H1 (cell line): ENCODE results near the gene FOXP2. TPM values are rescaled to one million over a fixed set of nuclear protein-coding genes. Genes with fewer than 3 reads are reported as not detected.

Experiments used
- CTCF ChIA-PET: fragments of 300-600 bp; sonication (Branson Sonifier 250); formaldehyde crosslinking; loops from one replicate; lab custom pipeline; 2021; ENCODE audit not compliant: partially characterized antibody; lab: Charles Lee
- POLR2A ChIA-PET: fragments of 300-600 bp; sonication (Branson Sonifier 250); formaldehyde crosslinking; loops from one replicate; lab custom pipeline; 2021; ENCODE audit warnings: inconsistent platforms; ENCODE audit not compliant: partially characterized antibody; lab: Charles Lee
- DNase-seq, 2 experiments: peaks; one replicate each; pipeline versions ENCODE4 v3.0.0 to v3.0.0-alpha.2; 2010 to 2022; ENCODE audit warnings: low spot score in 2 of 2, low read depth in 1 of 2, mixed read lengths in 1 of 2
- FAIRE-seq: peaks from 2 replicates; lab custom pipeline; 2011; peaks lifted over from hg19 to GRCh38; lab: Jason Lieb, UNC
- H2AFZ ChIP-seq: 2 replicates; pipeline ENCODE4 v1.8.1; 2012; ENCODE audit warnings: low read length, inconsistent platforms
- H2AK5ac ChIP-seq: 2 replicates; pipeline ENCODE4 v1.6.1; 2013; ENCODE audit warnings: low read depth, low read length
- H2BK120ac ChIP-seq: replicated peaks from 2 replicates; pipeline ENCODE3; 2013; ENCODE audit warnings: low read depth, low read length, inconsistent platforms
- H2BK12ac ChIP-seq: 2 replicates; pipeline ENCODE4 v1.6.1; 2013; ENCODE audit warnings: low read depth, low read length
- H2BK15ac ChIP-seq: 2 replicates; pipeline ENCODE4 v1.6.1; 2013; ENCODE audit warnings: low read length
- H2BK20ac ChIP-seq: 2 replicates; pipeline ENCODE4 v1.6.1; 2013; ENCODE audit warnings: low read length
- H2BK5ac ChIP-seq: 2 replicates; pipeline ENCODE4 v1.6.1; 2013; ENCODE audit warnings: low read depth, low read length
- H3K14ac ChIP-seq: 2 replicates; pipeline ENCODE4 v1.6.1; 2013; ENCODE audit warnings: inconsistent platforms; ENCODE audit not compliant: insufficient read length
- H3K18ac ChIP-seq: 2 replicates; pipeline ENCODE4 v1.6.1; 2013; ENCODE audit warnings: low read length; ENCODE audit errors: extremely low read depth
- H3K23ac ChIP-seq: 2 replicates; pipeline ENCODE4 v1.6.1; 2013; ENCODE audit warnings: inconsistent platforms; ENCODE audit not compliant: insufficient read length
- H3K23me2 ChIP-seq: 2 replicates; pipeline ENCODE4 v1.6.1; 2013; ENCODE audit warnings: low read depth, low read length
- H3K27ac ChIP-seq: 2 replicates; pipeline ENCODE4 v1.6.1; 2011; ENCODE audit warnings: low read depth, low read length, inconsistent platforms
- H3K27me3 ChIP-seq, 4 experiments: replicated peaks in 1 of 4; 1 replicate in 1 of 4; 2 replicates in 3 of 4; pipeline versions ENCODE4 v1.6.1 to v1.8.1; 2011 to 2013; ENCODE audit warnings: low read length in 3 of 4, mild to moderate bottlenecking in 3 of 4, inconsistent platforms in 2 of 4, mixed read lengths in 2 of 4, moderate library complexity in 1 of 4; ENCODE audit not compliant: control insufficient read depth in 3 of 4, insufficient read depth in 3 of 4; ENCODE audit errors: extremely low read depth in 1 of 4
- H3K36me3 ChIP-seq, 4 experiments: 2 replicates each; pipeline versions ENCODE4 v1.6.1 to v1.8.1; 2011 to 2013; ENCODE audit warnings: mild to moderate bottlenecking in 4 of 4, low read length in 3 of 4, moderate library complexity in 2 of 4, control low read depth in 1 of 4, inconsistent platforms in 1 of 4; ENCODE audit not compliant: insufficient read depth in 4 of 4, control insufficient read depth in 2 of 4
- H3K4ac ChIP-seq: replicated peaks from 2 replicates; pipeline ENCODE3; 2013; ENCODE audit warnings: low read length, low read depth, mixed read lengths, inconsistent platforms; ENCODE audit not compliant: insufficient read length
- H3K4me1 ChIP-seq, 4 experiments: replicated peaks in 1 of 4; 1 replicate in 1 of 4; 2 replicates in 3 of 4; pipeline versions ENCODE4 v1.6.1 to v1.8.1; 2011 to 2013; ENCODE audit warnings: low read length in 3 of 4, inconsistent platforms in 2 of 4, mixed read lengths in 1 of 4; ENCODE audit not compliant: insufficient read depth in 4 of 4, control insufficient read depth in 3 of 4
- H3K4me2 ChIP-seq, 2 experiments: 2 replicates each; pipeline versions ENCODE4 v1.6.1 to v1.8.1; 2011 to 2013; ENCODE audit warnings: low read depth in 2 of 2, low read length in 2 of 2, control low read depth in 1 of 2, inconsistent platforms in 1 of 2, mild to moderate bottlenecking in 1 of 2; ENCODE audit not compliant: insufficient read depth in 1 of 2
- H3K4me3 ChIP-seq, 4 experiments: fragments of 200-600, 300-600 bp in 1 of 4; sonication (generic), shearing (Covaris generic), sonication (Bioruptor Twin) in 1 of 4; 2 replicates each; pipeline versions ENCODE4 v1.5.1 to v1.8.1; 2011 to 2016; ENCODE audit warnings: low read length in 4 of 4, low read depth in 3 of 4, control low read depth in 2 of 4, inconsistent platforms in 2 of 4, mild to moderate bottlenecking in 2 of 4, mixed read lengths in 1 of 4, moderate library complexity in 1 of 4; ENCODE audit not compliant: insufficient read depth in 2 of 4; ENCODE audit errors: extremely low read depth in 1 of 4
- H3K56ac ChIP-seq: replicated peaks from 2 replicates; pipeline ENCODE3; 2013; ENCODE audit warnings: low read depth, mild to moderate bottlenecking, mixed read lengths, low read length, inconsistent platforms; ENCODE audit not compliant: insufficient read length
- H3K79me1 ChIP-seq: 2 replicates; pipeline ENCODE4 v1.6.1; 2013; ENCODE audit warnings: low read depth, low read length, control low read depth
- H3K79me2 ChIP-seq, 2 experiments: 2 replicates each; pipeline versions ENCODE4 v1.6.1 to v1.8.1; 2012 to 2013; ENCODE audit warnings: low read length in 2 of 2, mild to moderate bottlenecking in 2 of 2, inconsistent platforms in 1 of 2; ENCODE audit not compliant: insufficient read depth in 2 of 2, control insufficient read depth in 1 of 2
- H3K9ac ChIP-seq, 4 experiments: replicated peaks in 1 of 4; 1 replicate in 1 of 4; 2 replicates in 3 of 4; pipeline versions ENCODE4 v1.6.1 to v1.8.1; 2011 to 2013; ENCODE audit warnings: low read depth in 3 of 4, low read length in 3 of 4, control low read depth in 2 of 4, mild to moderate bottlenecking in 2 of 4, moderate library complexity in 2 of 4, inconsistent platforms in 1 of 4; ENCODE audit errors: extremely low read depth in 1 of 4
- H3K9me3 ChIP-seq, 2 experiments: 2 replicates each; pipeline versions ENCODE4 v1.6.1 to v1.8.1; 2012 to 2013; ENCODE audit warnings: mild to moderate bottlenecking in 2 of 2, moderate library complexity in 2 of 2, control low read depth in 1 of 2, inconsistent platforms in 1 of 2, low read depth in 1 of 2, low read length in 1 of 2, mixed read lengths in 1 of 2; ENCODE audit not compliant: insufficient read depth in 2 of 2
- H4K20me1 ChIP-seq, 2 experiments: replicated peaks in 1 of 2; 2 replicates each; pipeline versions ENCODE3 to v1.8.1; 2011 to 2013; ENCODE audit warnings: inconsistent platforms in 2 of 2, low read length in 2 of 2, mild to moderate bottlenecking in 1 of 2; ENCODE audit not compliant: insufficient read depth in 2 of 2, control insufficient read depth in 1 of 2
- H4K5ac ChIP-seq: 2 replicates; pipeline ENCODE4 v1.6.1; 2013; ENCODE audit warnings: low read length, low read depth, mixed read lengths, inconsistent platforms; ENCODE audit not compliant: insufficient read length
- H4K8ac ChIP-seq: 2 replicates; pipeline ENCODE4 v1.8.0; 2013; ENCODE audit warnings: mild to moderate bottlenecking, moderate library complexity, low read length, inconsistent platforms; ENCODE audit not compliant: insufficient read depth; ENCODE audit errors: extremely low read depth
- H4K91ac ChIP-seq: replicated peaks from 2 replicates; pipeline ENCODE3; 2013; ENCODE audit warnings: low read length, mixed read lengths, inconsistent platforms; ENCODE audit not compliant: insufficient read length
- RAD21 ChIP-seq, 2 experiments: IDR thresholded peaks in 1 of 2; conservative IDR thresholded peaks in 1 of 2; 2 replicates each; pipeline ENCODE4 v1.6.1; 2011; ENCODE audit warnings: low read depth in 2 of 2, low read length in 2 of 2, improper control_type of control experiment in 1 of 2, inconsistent platforms in 1 of 2, mild to moderate bottlenecking in 1 of 2, moderate library complexity in 1 of 2
- SRF ChIP-seq: IDR thresholded peaks from 2 replicates; pipeline ENCODE4 v1.6.1; 2011; ENCODE audit warnings: mild to moderate bottlenecking, low read depth, low read length, moderate library complexity
- WGBS, 2 experiments: shearing (Covaris generic) in 1 of 2; methylation state at CpG; one replicate each; pipeline versions ENCODE4 v1.1.6 to v1.1.7; 2013 to 2015; ENCODE audit warnings: low lambda C conversion rate in 2 of 2, mixed read lengths in 2 of 2, inconsistent platforms in 1 of 2, low coverage in 1 of 2, missing lambda C conversion rate in 1 of 2; ENCODE audit not compliant: insufficient replicate concordance in 2 of 2, insufficient coverage in 1 of 2, insufficient read length in 1 of 2; ENCODE audit errors: extremely low coverage in 1 of 2, missing lambda C conversion rate in 1 of 2; 5-methylcytosine and 5-hydroxymethylcytosine counted together
- polyA plus RNA-seq, 7 experiments: library from polyadenylated mRNA; depleted of rRNA in 3 of 7; stranded (reverse) in 5 of 7; unstranded in 2 of 7; fragments of >200 nt in 5 of 7; fragments of 200-250 nt in 2 of 7; gene quantifications; 1 replicate in 5 of 7; 2 replicates in 1 of 7; 4 replicates in 1 of 7; pipeline versions ENCODE4 v1.2.1 to v1.2.3, GENCODE V29; 2011 to 2013; ENCODE audit warnings: missing spikeins in 2 of 7, mixed read lengths in 2 of 7
- total RNA-seq: library from RNA; stranded (reverse); fragmentation: NEBNext Ultra II Directional; extraction: Animal tissue kit (Norgen Biotek cat#: 25700); gene quantifications from 2 replicates; pipeline ENCODE4 v1.2.1, GENCODE V29; 2021

Gene FOXP2
- total and polyA plus RNA-seq, 2 of the 8 experiments (the other 6 are each of a cell fraction or from before 2014, with no cell fraction given): 0.09 to 0.43 TPM

- no peak overlapping the region for H2AK5ac ChIP-seq
- 84% methylated on average over 3 of the region's 3 CpGs; no CpG with 5 or more reads in 1 of the 2 experiments for WGBS, 2 experiments
- no peak for TF ChIP-seq RAD21 (IDR thresholded peaks at IDR 0.05 in 1 of 2, conservative IDR thresholded peaks at IDR 0.05 in 1 of 2; ENCODE audit: low read depth in 2 of 2, low read length in 2 of 2)
- no peak for TF ChIP-seq SRF
Measured at GRCh38 chr7:114627231-114627630, 212.6 kb downstream of the FOXP2 start.

More at GRCh38 chr7:114627231-114627630, 212.6 kb downstream of the FOXP2 start:
- Histone ChIP-seq H2BK20ac (no peak overlapping the region), H3K14ac (no peak overlapping the region), H3K4me2 (no peak overlapping the region), H3K4me3 (no peak overlapping the region), H3K56ac (no peak overlapping the region), H4K8ac (no peak overlapping the region), H3K23me2 (no peaks in the 10 kb centered on the region), H2BK120ac (no peak overlapping the region), H3K4ac (no peak overlapping the region), H4K91ac (no peak overlapping the region), H2AFZ (no peak overlapping the region), H4K5ac (no peak overlapping the region), H2BK5ac (no peak overlapping the region), H3K23ac (no peak overlapping the region), H3K4me1 (peaks cover 1 to 16% (median 12%) of the 10 kb centered on the region in 4 experiments; a peak in 6 of 7 replicates), H2BK15ac (no peak overlapping the region), H3K18ac (no peak overlapping the region), H3K27me3 (no peaks in the 10 kb centered on the region), H3K79me2 (no peaks in the 10 kb centered on the region), H3K27ac (no peak overlapping the region), H2BK12ac (no peak overlapping the region), H3K36me3 (no peaks in the 10 kb centered on the region), H4K20me1 (no peaks in the 10 kb centered on the region), H3K9ac (no peak overlapping the region), H3K9me3 (no peaks in the 10 kb centered on the region), H3K79me1 (no peaks in the 10 kb centered on the region)
- no peak for DNase-seq
- POLR2A ChIA-PET: no interaction called here
- CTCF ChIA-PET: interaction anchor here (0.8 kb wide), 1 partner anchor 19 kb away, joined by 3 read pairs; no protein-coding TSS in a partner anchor
- no peak for FAIRE-seq
